GM13976 (cell line): ENCODE results near the gene CNTNAP4.

Experiments
- DNase-seq: peaks from one replicate; pipeline ENCODE4 v3.0.0; 2012; ENCODE audit warnings: low spot score
- CTCF ChIP-seq: IDR thresholded peaks from 2 replicates; pipeline ENCODE4 v1.5.1; 2012; ENCODE audit warnings: borderline replicate concordance, mild to moderate bottlenecking; ENCODE audit not compliant: insufficient read depth; ENCODE audit errors: extremely low read depth, missing control alignments, control extremely low read depth
- in situ Hi-C: fragments of 300-500 bp; cut with MboI; formaldehyde crosslinking; loops from one replicate; pipeline ENCODE4 v1.12.0; 2022; ENCODE audit warnings: low sequenced_read_pairs, mixed read lengths, inconsistent platforms; ENCODE audit not compliant: unreplicated experiment

CNTNAP4 gene

GRCh38 chr16:76583466-76583865 is 306.3 kb downstream of the CNTNAP4 start:
- in situ Hi-C loops = no loop called here
- DNase-seq = no peak
- no peak for TF ChIP-seq CTCF

GRCh38 chr16:76583945-76584344 is 306.7 kb downstream of the CNTNAP4 start:
- no peak for TF ChIP-seq CTCF
- DNase-seq = no peak
- in situ Hi-C loops = no loop called here

- in situ Hi-C loops = no loop called here
- TF ChIP-seq CTCF = no peak
- DNase-seq = no peak
Measured at GRCh38 chr16:76598498-76598897, 321.3 kb downstream of the CNTNAP4 start.

- no peak for TF ChIP-seq CTCF
- in situ Hi-C loops = no loop called here
- no peak for DNase-seq
Measured at GRCh38 chr16:76607317-76607716, 330.1 kb downstream of the CNTNAP4 start.
